PC-9 (cell line): ENCODE data around the gene PLA2G2A.

Source experiments
- CTCF ChIP-seq: fragments of 200-600 bp; sonication (generic); conservative IDR thresholded peaks from 2 replicates; pipeline ENCODE4 v1.6.1; 2017; ENCODE audit warnings: mixed run types, antibody characterized with exemption, mild to moderate bottlenecking, moderate library complexity
- EZH2 ChIP-seq: fragments of 200-600 bp; sonication (generic); IDR thresholded peaks from 2 replicates; pipeline ENCODE4 v1.8.0; 2017; ENCODE audit warnings: antibody characterized with exemption, low read depth

GRCh38 chr1:19963636-19964035, 15.8 kb downstream of the PLA2G2A start:
- TF ChIP-seq EZH2 (no peak), CTCF (no peak)
